ENCODE measurements around the gene UPK1A.

Gene UPK1A

DNA sequence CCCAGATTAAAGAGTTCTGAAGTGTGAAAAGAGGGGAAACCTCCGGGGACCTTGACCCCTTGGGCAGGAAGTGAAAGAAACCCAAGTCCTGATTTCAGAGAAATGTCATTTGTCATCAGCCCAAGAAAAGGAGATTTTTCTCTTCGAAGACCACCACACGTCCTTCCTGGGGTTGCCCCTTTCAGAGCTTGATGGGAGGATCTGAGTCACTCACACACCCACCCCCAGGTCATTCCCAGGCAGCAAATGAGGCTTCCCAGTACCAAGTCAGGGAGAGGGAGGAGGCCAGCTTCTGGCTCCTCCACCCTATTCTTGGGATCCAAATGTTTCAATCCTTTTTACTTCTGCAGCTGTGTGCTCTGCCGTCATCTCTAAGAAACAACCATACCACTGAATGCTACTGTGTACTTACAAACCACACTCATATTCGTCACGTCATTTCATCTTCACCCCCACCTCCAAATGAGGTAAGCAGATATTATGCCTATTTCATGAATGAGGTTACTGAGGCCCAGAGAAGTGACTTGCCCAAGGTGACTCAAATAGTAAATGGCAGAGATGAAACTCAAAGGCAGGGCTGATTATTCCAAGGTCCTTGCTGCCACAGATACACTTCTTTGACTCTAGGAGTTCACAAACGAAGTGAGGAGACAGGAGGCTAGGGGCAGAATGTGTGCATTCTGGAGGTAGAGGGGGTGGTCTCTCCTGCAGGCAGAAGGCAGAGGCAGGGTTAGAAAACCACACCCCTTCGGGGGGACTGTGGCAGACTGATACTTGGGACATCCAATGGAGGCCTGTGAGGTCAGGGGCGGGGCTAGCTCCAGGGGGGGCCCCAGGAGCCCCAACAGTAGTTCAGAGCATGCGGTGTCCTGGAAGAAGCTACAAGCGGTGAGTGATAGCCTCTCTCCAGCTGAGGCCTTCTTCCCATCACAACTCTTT lies 46.5 kb downstream of the UPK1A start:
- intact Hi-C loops (cut with micrococcal nuclease) = no loop called here

DNA sequence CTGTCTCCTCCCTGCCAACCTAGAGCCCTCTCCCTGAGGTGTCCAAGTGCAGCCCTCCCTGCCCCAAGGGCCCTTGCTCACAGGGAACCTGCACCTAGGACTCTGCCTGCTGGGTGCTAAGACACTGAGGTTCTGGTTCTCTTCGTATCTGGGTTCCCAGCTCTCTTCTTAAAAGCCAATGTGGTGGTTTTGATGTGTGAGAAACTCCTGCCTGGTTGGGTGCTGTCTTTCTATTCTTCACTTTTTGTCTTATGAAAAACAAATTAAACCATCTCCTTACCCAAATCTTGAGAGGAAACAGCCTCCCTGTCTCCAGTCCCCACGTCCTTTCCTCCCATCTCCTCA lies 47.2 kb downstream of the UPK1A start:
- H3K4me3 Mint-ChIP-seq = no peak overlapping the region
- H3K4me1 Mint-ChIP-seq (ENCODE audit: low read depth) = peaks cover 31% of the 10 kb centered on the region
- peaks cover 26% of the 10 kb centered on the region for H3K27me3 Mint-ChIP-seq
- intact Hi-C loops (cut with micrococcal nuclease) = no loop called here
- peaks cover 7% of the 10 kb centered on the region for H3K36me3 Mint-ChIP-seq (ENCODE audit: low read depth)
- no peaks in the 10 kb centered on the region for H3K9me3 Mint-ChIP-seq
- H3K27ac Mint-ChIP-seq = no peak overlapping the region

More for the DNA sequence above, 46.5 kb downstream of the UPK1A start:
- Mint-ChIP-seq H3K27me3 (peaks cover 26% of the 10 kb centered on the region), H3K36me3 (ENCODE audit: low read depth) (peaks cover 7% of the 10 kb centered on the region), H3K4me3 (no peak overlapping the region), H3K9me3 (no peaks in the 10 kb centered on the region), H3K4me1 (ENCODE audit: low read depth) (peaks cover 31% of the 10 kb centered on the region), H3K27ac (no peak overlapping the region)

DNA sequence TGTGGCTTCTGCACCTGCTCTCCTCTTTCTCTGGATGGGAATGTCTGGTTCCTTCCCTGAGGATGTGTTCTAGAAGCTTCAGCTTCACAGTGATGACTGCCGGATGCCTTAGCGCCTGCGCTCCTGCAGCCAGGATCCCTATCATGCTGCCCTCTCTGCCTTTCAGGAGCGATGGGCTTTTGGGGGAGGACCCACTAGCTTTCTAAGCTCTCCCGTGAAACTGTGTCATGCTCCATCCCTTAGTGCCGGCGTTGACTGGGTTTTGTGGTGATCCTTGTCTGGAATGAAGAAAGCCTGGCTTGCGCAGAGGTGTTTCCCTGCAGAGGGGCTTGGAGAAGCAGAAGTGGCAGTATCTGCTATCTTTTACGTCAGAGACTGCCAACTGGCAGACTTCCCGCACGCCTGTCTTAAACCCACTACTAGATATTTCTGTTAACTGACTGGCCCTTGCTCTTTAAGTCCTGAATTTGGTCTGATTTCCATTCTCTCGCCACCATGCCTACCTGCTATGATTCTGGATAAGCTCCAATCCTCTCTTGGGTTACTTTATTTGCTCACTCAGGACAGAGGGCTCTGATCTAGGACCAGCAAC lies 47.7 kb downstream of the UPK1A start:
- Mint-ChIP-seq H3K4me3 (no peak overlapping the region), H3K27ac (no peak overlapping the region), H3K36me3 (ENCODE audit: low read depth) (peaks cover 7% of the 10 kb centered on the region), H3K4me1 (ENCODE audit: low read depth) (peaks cover 35% of the 10 kb centered on the region), H3K9me3 (no peaks in the 10 kb centered on the region), H3K27me3 (peaks cover 26% of the 10 kb centered on the region)
- intact Hi-C loops (cut with micrococcal nuclease) = no loop called here

DNA sequence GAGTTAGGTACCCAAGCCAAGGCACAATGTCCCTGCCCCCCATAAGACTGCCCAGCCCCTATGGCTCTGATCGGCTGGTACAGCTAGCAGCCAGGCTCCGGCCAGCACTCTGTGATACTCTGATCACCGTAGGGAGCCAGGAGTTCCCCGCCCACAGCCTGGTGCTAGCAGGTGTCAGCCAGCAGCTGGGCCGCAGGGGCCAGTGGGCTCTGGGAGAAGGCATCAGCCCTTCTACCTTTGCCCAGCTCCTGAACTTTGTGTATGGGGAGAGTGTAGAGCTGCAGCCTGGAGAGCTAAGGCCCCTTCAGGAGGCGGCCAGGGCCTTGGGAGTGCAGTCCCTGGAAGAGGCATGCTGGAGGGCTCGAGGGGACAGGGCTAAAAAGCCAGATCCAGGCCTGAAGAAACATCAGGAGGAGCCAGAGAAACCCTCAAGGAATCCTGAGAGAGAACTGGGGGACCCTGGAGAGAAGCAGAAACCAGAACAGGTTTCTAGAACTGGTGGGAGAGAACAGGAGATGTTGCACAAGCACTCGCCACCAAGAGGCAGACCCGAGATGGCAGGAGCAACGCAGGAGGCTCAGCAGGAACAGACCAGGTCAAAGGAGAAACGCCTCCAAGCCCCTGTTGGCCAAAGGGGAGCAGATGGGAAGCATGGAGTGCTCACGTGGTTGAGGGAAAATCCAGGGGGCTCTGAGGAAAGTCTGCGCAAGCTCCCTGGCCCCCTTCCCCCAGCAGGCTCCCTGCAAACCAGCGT lies 48.5 kb downstream of the UPK1A start:
- Mint-ChIP-seq H3K27ac (no peak overlapping the region), H3K4me3 (no peak overlapping the region), H3K36me3 (ENCODE audit: low read depth) (peaks cover 13% of the 10 kb centered on the region), H3K9me3 (no peaks in the 10 kb centered on the region), H3K27me3 (peaks cover 26% of the 10 kb centered on the region), H3K4me1 (ENCODE audit: low read depth) (peaks cover 42% of the 10 kb centered on the region)
- intact Hi-C loops (cut with micrococcal nuclease) = no loop called here

DNA sequence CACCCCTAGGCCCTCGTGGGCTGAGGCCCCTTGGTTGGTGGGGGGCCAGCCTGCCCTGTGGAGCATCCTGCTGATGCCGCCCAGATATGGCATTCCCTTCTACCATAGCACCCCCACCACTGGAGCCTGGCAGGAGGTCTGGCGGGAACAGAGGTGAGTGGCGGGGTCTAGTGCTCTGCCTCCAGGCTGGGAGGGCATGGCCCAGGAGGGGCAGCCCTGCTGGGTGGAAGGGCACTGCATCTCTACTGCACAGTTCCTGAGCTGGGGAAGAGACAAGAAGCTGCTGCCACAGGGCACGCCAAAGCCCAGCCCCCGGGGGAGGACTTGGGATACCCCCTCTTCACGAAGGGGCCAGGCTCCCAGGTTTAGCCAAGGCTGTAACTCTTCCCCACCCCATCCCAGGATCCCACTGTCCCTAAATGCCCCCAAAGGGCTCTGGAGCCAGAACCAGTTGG lies 49.1 kb downstream of the UPK1A start:
- peaks cover 19% of the 10 kb centered on the region for H3K36me3 Mint-ChIP-seq (ENCODE audit: low read depth)
- no peak overlapping the region for H3K27ac Mint-ChIP-seq
- H3K4me3 Mint-ChIP-seq = no peak overlapping the region
- H3K4me1 Mint-ChIP-seq (ENCODE audit: low read depth) = peaks cover 47% of the 10 kb centered on the region
- H3K9me3 Mint-ChIP-seq = no peaks in the 10 kb centered on the region
- peaks cover 26% of the 10 kb centered on the region for H3K27me3 Mint-ChIP-seq
- intact Hi-C loops (cut with micrococcal nuclease) = no loop called here

DNA sequence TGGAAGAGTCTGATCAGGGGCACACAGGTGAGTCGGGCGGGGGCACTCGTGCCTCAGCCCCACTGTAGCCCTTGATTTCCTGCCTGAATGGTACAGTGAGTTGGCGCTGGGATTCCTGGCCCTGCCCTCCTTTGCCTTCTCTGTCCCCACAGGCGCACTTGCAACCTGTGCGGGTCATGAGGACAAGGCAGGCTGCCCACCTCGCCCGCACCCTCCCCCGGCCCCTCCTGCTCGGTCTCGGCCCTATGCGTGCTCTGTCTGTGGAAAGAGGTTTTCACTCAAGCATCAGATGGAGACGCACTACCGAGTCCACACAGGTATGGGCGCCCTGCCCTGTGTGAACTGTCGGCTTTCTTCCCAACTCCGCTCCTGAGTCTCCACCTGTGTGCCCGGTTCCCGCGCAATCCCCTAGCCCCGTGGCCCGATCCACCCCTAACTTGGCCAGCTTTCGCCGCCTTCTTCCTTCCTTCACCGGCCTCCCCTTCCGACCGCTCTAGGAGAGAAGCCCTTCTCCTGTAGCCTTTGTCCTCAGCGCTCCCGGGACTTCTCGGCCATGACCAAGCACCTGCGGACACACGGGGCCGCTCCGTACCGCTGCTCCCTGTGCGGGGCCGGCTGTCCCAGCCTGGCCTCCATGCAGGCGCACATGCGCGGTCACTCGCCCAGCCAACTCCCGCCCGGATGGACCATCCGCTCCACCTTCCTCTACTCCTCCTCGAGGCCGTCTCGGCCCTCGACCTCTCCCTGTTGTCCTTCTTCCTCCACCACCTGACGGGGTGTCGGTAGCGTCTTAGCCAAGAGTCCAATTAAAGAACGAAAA lies 49.9 kb downstream of the UPK1A start:
- peak overlapping the region; percentile 91 for H3K4me3 Mint-ChIP-seq
- H3K4me1 Mint-ChIP-seq (ENCODE audit: low read depth) = peaks cover 50% of the 10 kb centered on the region
- peaks cover 27% of the 10 kb centered on the region for H3K36me3 Mint-ChIP-seq (ENCODE audit: low read depth)
- H3K27ac Mint-ChIP-seq = peak overlapping the region; percentile 87
- no peaks in the 10 kb centered on the region for H3K9me3 Mint-ChIP-seq
- intact Hi-C loops (cut with micrococcal nuclease) = loop anchor here (2.0 kb wide), 1 partner anchor 33 kb away; the partner anchor contains the start of gene LIN37
- peaks cover 25% of the 10 kb centered on the region for H3K27me3 Mint-ChIP-seq

DNA sequence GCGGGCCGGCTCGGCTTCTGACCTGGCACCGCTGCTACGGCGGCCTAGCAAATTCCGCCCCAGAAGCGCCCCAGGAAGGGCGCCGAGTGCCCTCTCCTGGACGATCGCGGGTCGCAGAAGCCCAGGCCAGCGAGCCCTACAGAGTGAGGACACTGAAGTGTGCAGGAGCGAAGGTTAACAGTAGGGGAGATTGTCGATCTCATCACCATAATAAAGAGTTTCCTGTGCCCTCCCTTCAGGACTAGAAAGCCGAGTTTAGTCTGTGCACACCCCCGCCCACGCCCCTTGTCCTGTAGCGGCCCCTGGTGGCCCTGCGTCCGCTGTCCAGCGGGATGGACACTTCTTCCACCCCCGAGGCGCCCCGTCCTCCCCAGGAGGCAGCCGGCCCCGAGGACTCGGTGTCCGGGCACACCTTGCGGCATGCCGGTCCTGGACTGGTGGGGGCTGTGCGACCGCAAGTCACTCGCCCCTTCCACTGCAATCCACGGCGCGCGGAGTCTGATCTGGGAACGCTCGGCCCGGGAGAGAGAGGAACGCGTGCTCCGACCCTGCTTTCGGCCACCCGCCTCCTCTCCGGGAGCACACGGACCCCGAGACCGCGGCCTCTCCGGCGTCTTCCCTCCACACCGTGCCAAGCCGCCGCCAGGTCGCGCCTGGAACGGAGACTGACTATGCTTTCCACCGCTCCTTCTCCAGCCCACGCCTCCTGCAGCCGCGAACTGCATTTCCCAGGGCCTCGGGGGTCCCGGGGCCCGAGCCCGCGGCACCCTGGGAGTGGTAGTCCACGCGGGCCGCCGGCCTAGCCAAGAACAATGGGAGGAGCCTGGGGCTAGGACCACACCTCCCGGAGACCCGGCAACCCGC lies 50.7 kb downstream of the UPK1A start:
- Mint-ChIP-seq H3K27me3 (peaks cover 22% of the 10 kb centered on the region), H3K4me1 (ENCODE audit: low read depth) (peaks cover 54% of the 10 kb centered on the region), H3K36me3 (ENCODE audit: low read depth) (peaks cover 35% of the 10 kb centered on the region), H3K9me3 (no peaks in the 10 kb centered on the region), H3K27ac (peak overlapping the region; percentile 87), H3K4me3 (peak overlapping the region; percentile 91)
- intact Hi-C loops (cut with micrococcal nuclease) = loop anchor here (1.0 to 2.0 kb wide), 2 partner anchors 24 to 32 kb away; partner anchors contain the start of gene LIN37

DNA sequence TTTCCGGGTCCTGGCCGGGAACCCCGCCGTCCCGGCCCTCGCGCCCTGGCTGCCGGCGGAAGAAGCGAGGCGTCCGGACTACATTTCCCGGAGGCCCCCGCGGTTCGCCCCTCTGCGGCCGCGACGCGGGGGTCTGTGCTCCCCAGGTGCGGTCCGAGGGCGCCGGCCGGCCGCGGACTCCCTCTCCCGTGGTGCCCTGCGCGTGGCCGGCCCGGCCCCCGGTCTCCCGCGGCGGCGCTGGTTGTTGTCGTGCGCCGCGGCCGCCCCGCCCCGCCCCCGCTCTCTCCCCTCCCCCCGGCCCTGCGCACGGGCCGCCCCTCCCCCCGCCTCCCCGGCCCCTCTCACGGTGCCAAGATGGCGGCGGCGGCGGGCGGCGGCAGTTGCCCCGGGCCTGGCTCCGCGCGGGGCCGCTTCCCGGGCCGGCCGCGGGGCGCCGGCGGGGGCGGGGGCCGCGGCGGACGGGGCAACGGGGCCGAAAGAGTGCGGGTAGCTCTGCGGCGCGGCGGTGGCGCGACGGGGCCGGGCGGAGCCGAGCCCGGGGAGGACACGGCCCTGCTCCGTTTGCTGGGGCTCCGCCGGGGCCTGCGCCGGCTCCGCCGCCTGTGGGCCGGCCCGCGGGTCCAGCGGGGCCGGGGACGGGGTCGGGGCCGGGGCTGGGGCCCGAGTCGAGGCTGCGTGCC lies 51.5 kb downstream of the UPK1A start, which contains the start of gene KMT2B:
Gene KMT2B (plus strand): TSS at position 339 of the 680 bp plus-strand sequence. CDS start 16 bp downstream, at position 355.
- Mint-ChIP-seq H3K9me3 (no peaks in the 10 kb centered on the region), H3K4me1 (ENCODE audit: low read depth) (peaks cover 54% of the 10 kb centered on the region), H3K4me3 (peak within 1 kb of the TSS; percentile 91), H3K27ac (peak within 1 kb of the TSS; percentile 87), H3K36me3 (ENCODE audit: low read depth) (peaks cover 43% of the 10 kb centered on the region), H3K27me3 (peaks cover 17% of the 10 kb centered on the region)
- intact Hi-C loops (cut with micrococcal nuclease) = loop anchor here (1.0 to 2.0 kb wide), 2 partner anchors 25 to 31 kb away; partner anchors contain the start of gene LIN37

DNA sequence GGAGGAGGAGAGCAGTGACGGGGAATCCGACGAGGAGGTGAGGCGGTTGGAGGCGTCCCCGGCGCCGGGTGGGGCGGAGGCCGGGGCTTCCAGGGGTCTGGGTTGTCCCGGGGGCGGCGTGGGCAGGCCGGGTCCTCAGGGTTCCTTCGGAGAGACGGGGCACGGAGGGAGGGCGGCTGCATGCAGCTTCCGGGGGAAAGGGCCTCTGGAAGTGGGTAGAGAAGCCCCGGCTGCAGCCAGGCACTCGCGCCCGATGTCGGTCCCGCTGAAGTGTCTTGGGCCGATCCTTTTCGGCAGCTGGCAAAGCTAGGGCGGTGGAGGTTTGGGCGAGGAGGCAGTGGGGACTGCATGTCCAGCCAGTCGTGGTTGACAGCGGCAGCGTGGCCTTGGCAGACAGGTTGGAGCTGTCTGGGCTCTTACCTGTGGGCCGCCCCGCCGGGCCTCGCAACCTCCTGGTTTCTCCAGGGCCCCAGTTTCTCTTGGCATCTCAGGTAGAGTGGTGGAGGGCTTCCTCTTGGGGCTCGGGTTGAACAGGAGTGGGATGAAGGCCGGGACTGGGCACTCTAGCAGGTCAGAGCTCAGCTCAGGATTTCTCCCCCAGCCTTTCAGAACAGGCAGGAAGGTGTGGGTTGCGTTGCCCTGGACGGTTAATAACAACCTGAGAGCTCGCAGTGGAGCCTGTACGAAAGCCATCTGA lies 52.2 kb downstream of the UPK1A start:
- Mint-ChIP-seq H3K4me3 (peak overlapping the region; percentile 81), H3K4me1 (ENCODE audit: low read depth) (peaks cover 54% of the 10 kb centered on the region), H3K27ac (peak overlapping the region; percentile 66), H3K9me3 (no peaks in the 10 kb centered on the region), H3K27me3 (peaks cover 15% of the 10 kb centered on the region), H3K36me3 (ENCODE audit: low read depth) (peaks cover 50% of the 10 kb centered on the region)
- intact Hi-C loops (cut with micrococcal nuclease) = no loop called here

DNA sequence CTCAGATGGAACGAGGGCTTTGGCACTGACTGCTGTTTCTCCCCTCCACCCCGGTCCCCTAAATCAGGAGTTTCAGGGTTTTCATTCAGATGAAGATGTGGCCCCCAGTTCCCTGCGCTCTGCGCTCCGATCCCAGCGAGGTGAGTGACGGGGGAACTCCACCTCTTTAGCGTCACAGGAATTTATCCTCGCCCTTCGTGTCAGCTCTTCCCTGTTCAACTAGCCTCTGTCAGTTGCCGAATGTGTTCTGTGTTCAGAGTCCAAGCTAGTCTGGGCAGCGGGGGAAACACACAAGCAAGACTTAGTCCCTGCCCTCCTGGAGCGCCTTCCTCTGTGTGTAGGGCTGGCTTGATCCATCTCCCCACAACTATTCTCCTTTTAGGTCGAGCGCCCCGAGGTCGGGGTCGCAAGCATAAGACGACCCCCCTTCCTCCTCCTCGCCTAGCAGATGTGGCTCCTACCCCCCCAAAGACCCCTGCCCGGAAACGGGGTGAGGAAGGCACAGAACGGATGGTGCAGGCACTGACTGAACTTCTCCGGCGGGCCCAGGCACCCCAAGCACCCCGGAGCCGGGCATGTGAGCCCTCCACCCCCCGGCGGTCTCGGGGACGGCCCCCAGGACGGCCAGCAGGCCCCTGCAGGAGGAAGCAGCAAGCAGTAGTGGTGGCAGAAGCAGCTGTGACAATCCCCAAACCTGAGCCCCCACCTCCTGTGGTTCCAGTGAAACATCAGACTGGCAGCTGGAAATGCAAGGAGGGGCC lies 53.3 kb downstream of the UPK1A start:
- H3K27ac Mint-ChIP-seq = peak overlapping the region; percentile 66
- H3K4me1 Mint-ChIP-seq (ENCODE audit: low read depth) = peaks cover 49% of the 10 kb centered on the region
- H3K27me3 Mint-ChIP-seq = peaks cover 5% of the 10 kb centered on the region
- H3K9me3 Mint-ChIP-seq = no peaks in the 10 kb centered on the region
- H3K4me3 Mint-ChIP-seq = peak overlapping the region; percentile 81
- peaks cover 61% of the 10 kb centered on the region for H3K36me3 Mint-ChIP-seq (ENCODE audit: low read depth)
- intact Hi-C loops (cut with micrococcal nuclease) = no loop called here

DNA sequence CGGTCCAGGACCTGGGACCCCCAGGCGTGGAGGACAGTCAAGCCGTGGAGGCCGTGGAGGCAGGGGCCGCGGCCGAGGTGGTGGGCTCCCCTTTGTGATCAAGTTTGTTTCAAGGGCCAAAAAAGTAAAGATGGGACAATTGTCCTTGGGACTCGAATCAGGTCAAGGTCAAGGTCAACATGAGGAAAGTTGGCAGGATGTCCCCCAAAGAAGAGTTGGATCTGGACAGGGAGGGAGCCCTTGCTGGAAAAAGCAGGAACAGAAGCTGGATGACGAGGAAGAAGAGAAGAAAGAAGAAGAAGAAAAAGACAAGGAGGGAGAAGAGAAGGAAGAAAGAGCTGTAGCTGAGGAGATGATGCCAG lies 53.8 kb downstream of the UPK1A start:
- Mint-ChIP-seq H3K4me3 (no peak overlapping the region), H3K4me1 (ENCODE audit: low read depth) (peaks cover 44% of the 10 kb centered on the region), H3K36me3 (ENCODE audit: low read depth) (peaks cover 66% of the 10 kb centered on the region), H3K9me3 (no peaks in the 10 kb centered on the region), H3K27me3 (peaks cover 1% of the 10 kb centered on the region), H3K27ac (peak overlapping the region; percentile 16)
- intact Hi-C loops (cut with micrococcal nuclease) = no loop called here
